ENCODE measurements around the gene NOXRED1.

DNA sequence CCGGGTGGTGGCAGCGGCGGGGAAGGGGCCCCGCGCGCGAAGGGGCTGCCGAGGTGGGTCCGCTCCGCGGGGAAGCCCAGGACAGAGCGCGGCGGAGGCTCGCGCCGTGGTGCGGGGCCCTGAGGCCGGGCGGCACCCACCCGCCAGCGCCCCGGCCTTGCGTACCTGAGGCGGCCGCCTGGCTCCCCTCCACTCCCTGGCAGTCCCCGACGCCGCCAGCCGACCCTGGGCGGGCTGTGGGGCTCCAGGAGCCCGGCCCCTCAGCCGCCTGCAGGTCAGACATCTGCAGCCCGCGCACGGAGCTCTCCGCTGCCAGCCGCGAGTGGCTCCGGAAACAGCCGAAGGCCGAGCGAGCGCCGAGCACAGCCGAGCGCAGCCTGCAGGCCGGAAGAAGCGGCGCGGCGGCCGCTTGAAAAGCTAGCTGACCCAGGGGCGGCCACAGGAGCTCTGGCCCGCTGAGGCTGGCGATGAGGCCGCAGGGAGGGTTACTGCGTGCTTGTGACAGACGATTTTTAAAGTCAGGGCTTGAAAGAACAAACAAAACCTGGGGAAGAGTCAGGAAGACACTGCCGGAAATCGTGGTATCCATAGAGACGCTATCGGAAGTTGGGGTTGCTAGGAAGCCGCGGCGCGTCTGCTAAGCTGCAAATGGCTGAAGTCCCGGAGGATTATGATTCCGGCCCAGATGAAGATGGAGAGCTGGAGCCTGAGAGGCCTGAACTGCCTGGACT, 46.4 kb downstream of the NOXRED1 start, which contains the start of the genes SAMD15 and TMED8:
- TF ChIP-seq, protein P1, sequence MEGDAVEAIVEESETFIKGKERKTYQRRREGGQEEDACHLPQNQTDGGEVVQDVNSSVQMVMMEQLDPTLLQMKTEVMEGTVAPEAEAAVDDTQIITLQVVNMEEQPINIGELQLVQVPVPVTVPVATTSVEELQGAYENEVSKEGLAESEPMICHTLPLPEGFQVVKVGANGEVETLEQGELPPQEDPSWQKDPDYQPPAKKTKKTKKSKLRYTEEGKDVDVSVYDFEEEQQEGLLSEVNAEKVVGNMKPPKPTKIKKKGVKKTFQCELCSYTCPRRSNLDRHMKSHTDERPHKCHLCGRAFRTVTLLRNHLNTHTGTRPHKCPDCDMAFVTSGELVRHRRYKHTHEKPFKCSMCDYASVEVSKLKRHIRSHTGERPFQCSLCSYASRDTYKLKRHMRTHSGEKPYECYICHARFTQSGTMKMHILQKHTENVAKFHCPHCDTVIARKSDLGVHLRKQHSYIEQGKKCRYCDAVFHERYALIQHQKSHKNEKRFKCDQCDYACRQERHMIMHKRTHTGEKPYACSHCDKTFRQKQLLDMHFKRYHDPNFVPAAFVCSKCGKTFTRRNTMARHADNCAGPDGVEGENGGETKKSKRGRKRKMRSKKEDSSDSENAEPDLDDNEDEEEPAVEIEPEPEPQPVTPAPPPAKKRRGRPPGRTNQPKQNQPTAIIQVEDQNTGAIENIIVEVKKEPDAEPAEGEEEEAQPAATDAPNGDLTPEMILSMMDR (IDR thresholded peaks at IDR 0.05) = no peak
- TF ChIP-seq POLR2A (IDR thresholded peaks at IDR 0.05) = no peak

Measured in lower leg skin (tissue), 3 donors.